RWPE2 (cell line): ENCODE data around the gene RNU7-1.

ENCODE experiments used
- ATAC-seq: fragments of 200-7000 bp; cut with Tn5 transposase; 3 replicates; pipeline ENCODE4 v1.9.1; 2021; ENCODE audit warnings: low read depth
- DNase-seq: peaks from one replicate; pipeline ENCODE4 v3.0.0-alpha.2; 2020; ENCODE audit warnings: low spot score
- H3K27ac ChIP-seq: fragments of 450-650 bp; 2 replicates; pipeline ENCODE4 v1.5.1; 2017; ENCODE audit warnings: mild to moderate bottlenecking; ENCODE audit not compliant: poor library complexity, severe bottlenecking
- H3K27me3 ChIP-seq: fragments of 250-450 bp; sonication (Bioruptor Pico); 2 replicates; pipeline ENCODE4 v1.5.1; 2021; ENCODE audit warnings: mild to moderate bottlenecking, moderate library complexity; ENCODE audit not compliant: insufficient read depth, poor library complexity, severe bottlenecking
- H3K36me3 ChIP-seq: fragments of 250-450 bp; sonication (Bioruptor Pico); 2 replicates; pipeline ENCODE4 v1.5.1; 2020; ENCODE audit warnings: low read depth, mild to moderate bottlenecking, moderate library complexity
- H3K4me1 ChIP-seq: fragments of 250-450 bp; sonication (Bioruptor Pico); 2 replicates; pipeline ENCODE4 v1.5.1; 2021; ENCODE audit warnings: mild to moderate bottlenecking, moderate library complexity; ENCODE audit not compliant: insufficient read depth, poor library complexity, severe bottlenecking
- H3K4me3 ChIP-seq: fragments of 250-450 bp; sonication (Bioruptor Pico); 2 replicates; pipeline ENCODE4 v1.5.1; 2021; ENCODE audit warnings: mild to moderate bottlenecking, moderate library complexity; ENCODE audit not compliant: severe bottlenecking
- H3K9me3 ChIP-seq: fragments of 250-450 bp; sonication (Bioruptor Pico); 2 replicates; pipeline ENCODE4 v1.5.1; 2021; ENCODE audit warnings: mild to moderate bottlenecking, moderate library complexity; ENCODE audit not compliant: severe bottlenecking
- CTCF ChIP-seq: fragments of 450-650 bp; IDR thresholded peaks from one replicate; pipeline ENCODE4 v1.5.1; 2017; ENCODE audit warnings: mild to moderate bottlenecking, moderate library complexity; ENCODE audit not compliant: poor library complexity, severe bottlenecking

The RNU7-1 gene

GRCh38 chr12:6960593-6961277 is 17.1 kb downstream of the RNU7-1 start:
- DNase-seq (no peak), ATAC-seq (no peak)
- Histone ChIP-seq H3K4me1 (peaks cover 23% of the 10 kb centered on the region), H3K9me3 (no peaks in the 10 kb centered on the region), H3K4me3 (no peak overlapping the region), H3K27me3 (no peaks in the 10 kb centered on the region), H3K27ac (peak overlapping the region; percentile 87), H3K36me3 (peaks cover 20% of the 10 kb centered on the region)
- no peak for TF ChIP-seq CTCF

- peaks cover 26% of the 10 kb centered on the region for H3K36me3 ChIP-seq
- DNase-seq (peak; percentile 65), ATAC-seq (no peak)
- H3K27ac ChIP-seq, result peak overlapping the region; percentile 87
- no peak for TF ChIP-seq CTCF
- peaks cover 23% of the 10 kb centered on the region for H3K4me1 ChIP-seq
- peak overlapping the region; percentile 95 for H3K4me3 ChIP-seq
- H3K27me3 ChIP-seq, result no peaks in the 10 kb centered on the region
- no peaks in the 10 kb centered on the region for H3K9me3 ChIP-seq
Measured at GRCh38 chr12:6961278-6961694, 17.7 kb downstream of the RNU7-1 start.

DNA sequence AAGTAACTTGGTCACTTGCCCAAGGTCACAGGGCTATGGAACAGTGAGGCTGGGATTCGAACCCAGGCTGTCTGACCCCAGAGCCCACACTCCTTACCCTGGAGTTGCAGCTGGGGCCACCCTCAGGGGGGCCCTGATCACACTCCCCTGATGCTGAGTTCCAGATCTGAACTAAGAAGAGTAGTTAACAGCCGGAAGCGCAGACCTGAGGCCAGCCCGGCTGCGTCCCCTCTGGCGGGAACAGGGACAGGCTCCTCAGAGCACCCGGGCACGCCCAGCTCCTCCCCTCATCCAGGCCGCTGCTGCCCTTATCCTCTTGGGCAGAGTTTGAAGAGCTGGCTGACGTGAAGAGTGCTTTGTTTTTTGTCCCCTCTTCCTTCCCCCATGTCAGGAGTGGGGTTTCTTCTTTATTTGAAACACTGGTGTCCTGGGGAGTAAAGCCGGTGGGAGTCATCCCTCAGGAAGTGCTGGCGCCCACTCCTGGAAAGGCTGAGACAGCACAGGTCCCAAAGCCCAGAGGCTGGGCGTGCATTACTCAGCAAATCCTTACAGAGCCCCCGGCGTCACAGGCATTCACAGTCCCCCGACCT is 18.2 kb downstream of the RNU7-1 start:
- peaks cover 31% of the 10 kb centered on the region for H3K36me3 ChIP-seq
- no peaks in the 10 kb centered on the region for H3K27me3 ChIP-seq
- peak; percentile 80 for TF ChIP-seq CTCF
- H3K4me3 ChIP-seq, result peak overlapping the region; percentile 95
- DNase-seq, result peak; percentile 78
- H3K4me1 ChIP-seq, result peaks cover 23% of the 10 kb centered on the region
- H3K9me3 ChIP-seq, result no peaks in the 10 kb centered on the region
- ATAC-seq, result peak; percentile 27
- H3K27ac ChIP-seq, result peak overlapping the region; percentile 87

- peak; percentile 67 for DNase-seq
- peak; percentile 6; the same call in 2 of the 3 replicates for ATAC-seq
Measured at GRCh38 chr12:6962285-6963015, 18.8 kb downstream of the RNU7-1 start.

More at GRCh38 chr12:6962285-6963015, 18.8 kb downstream of the RNU7-1 start:
- H3K4me1 ChIP-seq, result peaks cover 23% of the 10 kb centered on the region
- no peaks in the 10 kb centered on the region for H3K27me3 ChIP-seq
- H3K4me3 ChIP-seq, result peak overlapping the region; percentile 95
- H3K27ac ChIP-seq, result peak overlapping the region; percentile 87
- peak; percentile 41 for TF ChIP-seq CTCF
- H3K36me3 ChIP-seq, result peaks cover 37% of the 10 kb centered on the region
- no peaks in the 10 kb centered on the region for H3K9me3 ChIP-seq
